HepG2 (cell line): ENCODE measurements around the gene NPAS2. TPM values are rescaled to one million over a fixed set of nuclear protein-coding genes. Genes with fewer than 3 reads are reported as not detected.

ENCODE experiments used
- ATF7 ChIP-seq, 2 experiments: fragments of 450-650 bp in 1 of 2; sonication (generic) in 1 of 2; formaldehyde crosslinking in 1 of 2; IDR thresholded peaks; 2 replicates each; pipeline versions ENCODE4 v1.4.0 to v1.6.1; 2016 to 2020; ENCODE audit warnings: antibody characterized with exemption in 1 of 2, mild to moderate bottlenecking in 1 of 2, missing genetic modification reagents in 1 of 2
- CSRNP2 ChIP-seq: sonication (generic); formaldehyde crosslinking; conservative IDR thresholded peaks from 2 replicates; pipeline ENCODE4 v1.8.0; 2022; ENCODE audit warnings: low read depth, missing genetic modification reagents
- HDAC2 ChIP-seq: sonication (generic); formaldehyde crosslinking; IDR thresholded peaks from 2 replicates; pipeline ENCODE4 v1.4.0; 2020; ENCODE audit warnings: missing genetic modification reagents
- HIC2 ChIP-seq: sonication (generic); formaldehyde crosslinking; IDR thresholded peaks from 2 replicates; pipeline ENCODE4 v1.9.0; 2022; ENCODE audit warnings: low read depth, missing genetic modification reagents
- MTERF4 ChIP-seq: sonication (generic); formaldehyde crosslinking; IDR thresholded peaks from 2 replicates; pipeline ENCODE4 v1.8.0; 2023; ENCODE audit warnings: mild to moderate bottlenecking, missing genetic modification reagents
- PBX2 ChIP-seq: IDR thresholded peaks from 2 replicates; pipeline ENCODE4 v1.6.1; 2016; ENCODE audit warnings: control low read depth
- PCBP2 ChIP-seq: fragments of 200-400 bp; formaldehyde crosslinking; optimal IDR thresholded peaks from 2 replicates; pipeline ENCODE3; 2018; ENCODE audit warnings: low read length, low read depth; ENCODE audit not compliant: poor library complexity, severe bottlenecking
- PREB ChIP-seq: sonication (generic); formaldehyde crosslinking; IDR thresholded peaks from 2 replicates; pipeline ENCODE4 v1.4.0; 2020; ENCODE audit warnings: missing genetic modification reagents
- RXRA ChIP-seq: sonication (generic); formaldehyde crosslinking; IDR thresholded peaks from 2 replicates; pipeline ENCODE4 v1.5.1; 2020; ENCODE audit warnings: missing genetic modification reagents
- SMC3 ChIP-seq: IDR thresholded peaks from 2 replicates; pipeline ENCODE4 v1.6.1; 2011; ENCODE audit warnings: low read length, improper control_type of control experiment
- SRY ChIP-seq: sonication (generic); formaldehyde crosslinking; IDR thresholded peaks from 2 replicates; pipeline ENCODE4 v1.8.0; 2022; ENCODE audit warnings: mild to moderate bottlenecking, missing genetic modification reagents
- U2AF1 ChIP-seq: fragments of 200-400 bp; formaldehyde crosslinking; optimal IDR thresholded peaks from 2 replicates; pipeline ENCODE3; 2017; ENCODE audit warnings: mild to moderate bottlenecking, low read depth, low read length
- ZFAT ChIP-seq: sonication (generic); formaldehyde crosslinking; conservative IDR thresholded peaks from 2 replicates; pipeline ENCODE4 v1.8.1; 2023; ENCODE audit warnings: missing genetic modification reagents, inconsistent platforms
- ZFP37 ChIP-seq: sonication (generic); formaldehyde crosslinking; IDR thresholded peaks from 2 replicates; pipeline ENCODE4 v1.4.0; 2020; ENCODE audit warnings: missing genetic modification reagents, borderline replicate concordance
- ZKSCAN5 ChIP-seq: sonication (generic); formaldehyde crosslinking; IDR thresholded peaks from 2 replicates; pipeline ENCODE4 v1.5.1; 2020; ENCODE audit warnings: mild to moderate bottlenecking, missing genetic modification reagents
- ZMYM2 ChIP-seq: sonication (generic); formaldehyde crosslinking; IDR thresholded peaks from 2 replicates; pipeline ENCODE4 v1.8.0; 2022; ENCODE audit warnings: mild to moderate bottlenecking, missing genetic modification reagents
- ZNF382 ChIP-seq: sonication (generic); formaldehyde crosslinking; IDR thresholded peaks from 2 replicates; pipeline ENCODE4 v1.5.0; 2020; ENCODE audit warnings: missing genetic modification reagents, mild to moderate bottlenecking, borderline replicate concordance
- ZNF44 ChIP-seq: sonication (generic); formaldehyde crosslinking; IDR thresholded peaks from 2 replicates; pipeline ENCODE4 v1.5.1; 2020; ENCODE audit warnings: mild to moderate bottlenecking, missing genetic modification reagents
- ZNF614 ChIP-seq: IDR thresholded peaks from 2 replicates; pipeline ENCODE4 v1.6.1; 2018; ENCODE audit warnings: missing biosample characterization, missing genetic modification reagents, inconsistent platforms, borderline replicate concordance
- ZNF674 ChIP-seq: sonication (generic); formaldehyde crosslinking; IDR thresholded peaks from 2 replicates; pipeline ENCODE4 v1.5.0; 2020; ENCODE audit warnings: low read depth, mild to moderate bottlenecking, missing genetic modification reagents
- ZNF678 ChIP-seq: sonication (generic); formaldehyde crosslinking; IDR thresholded peaks from 2 replicates; pipeline ENCODE4 v1.4.0; 2020; ENCODE audit warnings: mild to moderate bottlenecking, missing genetic modification reagents
- ZNF784 ChIP-seq: sonication (generic); formaldehyde crosslinking; IDR thresholded peaks from 2 replicates; pipeline ENCODE4 v1.5.1; 2020; ENCODE audit warnings: missing genetic modification reagents, mild to moderate bottlenecking, borderline replicate concordance
- ZNF841 ChIP-seq: sonication (generic); formaldehyde crosslinking; IDR thresholded peaks from 2 replicates; pipeline ENCODE4 v1.8.1; 2023; ENCODE audit warnings: missing genetic modification reagents, borderline replicate concordance
- polyA plus RNA-seq, 8 experiments: library from polyadenylated mRNA; depleted of rRNA in 3 of 8; stranded (reverse) in 7 of 8; unstranded in 1 of 8; fragments of >200 nt; fragmentation: Illumina TruSeq in 4 of 8; extraction: Trizol in 4 of 8; gene quantifications; 2 replicates each; pipeline versions ENCODE4 v1.2.1 to v1.2.3, GENCODE V29; 2011 to 2016; ENCODE audit warnings: low read depth in 4 of 8, missing spikeins in 1 of 8, mixed read lengths in 1 of 8; ENCODE audit not compliant: insufficient read depth in 1 of 8
- total RNA-seq, 5 experiments: library from RNA; depleted of rRNA; stranded (reverse); fragments of >200 nt; fragmentation: Illumina TruSeq; extraction: Trizol; gene quantifications; 2 replicates each; pipeline ENCODE4 v1.2.3, GENCODE V29; 2016; ENCODE audit warnings: low read depth in 1 of 5

NPAS2 gene
- total and polyA plus RNA-seq, 2 of the 13 experiments (the other 11 are each of a cell fraction or from before 2014, with no cell fraction given): 14.8 to 37.5 TPM

- no peak for TF ChIP-seq ZNF44 (CRISPR knock-in tag)
- TF ChIP-seq SRY (CRISPR knock-in tag): no peak
- no peak for TF ChIP-seq ZMYM2
- no peak for TF ChIP-seq RXRA (CRISPR knock-in tag)
- no peak for TF ChIP-seq CSRNP2 (CRISPR knock-in tag)
- TF ChIP-seq HDAC2 (CRISPR knock-in tag): no peak
- no peak for TF ChIP-seq PCBP2
- TF ChIP-seq ZNF614 (CRISPR knock-in tag): no peak
- no peak for TF ChIP-seq U2AF1
- TF ChIP-seq PBX2 (CRISPR knock-in tag): peak; percentile 73
- TF ChIP-seq ZNF841 (CRISPR knock-in tag): no peak
- no peak for TF ChIP-seq ZFP37 (CRISPR knock-in tag)
- TF ChIP-seq ZNF382 (CRISPR knock-in tag): no peak
- no peak for TF ChIP-seq ZNF674 (CRISPR knock-in tag)
- TF ChIP-seq MTERF4 (CRISPR knock-in tag): no peak
- TF ChIP-seq ZNF678: no peak
- no peak for TF ChIP-seq ZNF784 (CRISPR knock-in tag)
- TF ChIP-seq PREB (CRISPR knock-in tag): no peak
- no peak for TF ChIP-seq ZKSCAN5 (CRISPR knock-in tag)
- no peak for TF ChIP-seq SMC3
- TF ChIP-seq ZFAT (CRISPR knock-in tag): no peak
- TF ChIP-seq HIC2: no peak
- peak; percentile 61; the same call in 1 of the 2 replicates for TF ChIP-seq ATF7 (IDR thresholded peaks at IDR 0.05)
- TF ChIP-seq ATF7 (CRISPR knock-in tag; IDR thresholded peaks at IDR 0.05): peak; percentile 80; the same call in 1 of the 2 replicates
Measured at GRCh38 chr2:100791294-100791935, 28.5 kb upstream of the NPAS2 start (continued).
